H1 (cell line): ENCODE data around the gene ZNF599. TPM values are rescaled to one million over a fixed set of nuclear protein-coding genes. Genes with fewer than 3 reads are reported as not detected.
"Not testable (repeated sequence)": the region's sequence is repeated elsewhere in the genome, so short reads cannot be mapped to it uniquely, and the experiment has no call there.

Source experiments
- CTCF ChIA-PET: fragments of 300-600 bp; sonication (Branson Sonifier 250); formaldehyde crosslinking; loops from one replicate; lab custom pipeline; 2021; ENCODE audit not compliant: partially characterized antibody; lab: Charles Lee
- POLR2A ChIA-PET: fragments of 300-600 bp; sonication (Branson Sonifier 250); formaldehyde crosslinking; loops from one replicate; lab custom pipeline; 2021; ENCODE audit warnings: inconsistent platforms; ENCODE audit not compliant: partially characterized antibody; lab: Charles Lee
- DNase-seq, 2 experiments: peaks; one replicate each; pipeline versions ENCODE4 v3.0.0 to v3.0.0-alpha.2; 2010 to 2022; ENCODE audit warnings: low spot score in 2 of 2, low read depth in 1 of 2, mixed read lengths in 1 of 2
- FAIRE-seq: peaks from 2 replicates; lab custom pipeline; 2011; peaks lifted over from hg19 to GRCh38; lab: Jason Lieb, UNC
- H2AFZ ChIP-seq: 2 replicates; pipeline ENCODE4 v1.8.1; 2012; ENCODE audit warnings: low read length, inconsistent platforms
- H2AK5ac ChIP-seq: 2 replicates; pipeline ENCODE4 v1.6.1; 2013; ENCODE audit warnings: low read depth, low read length
- H2BK120ac ChIP-seq: replicated peaks from 2 replicates; pipeline ENCODE3; 2013; ENCODE audit warnings: low read depth, low read length, inconsistent platforms
- H2BK12ac ChIP-seq: 2 replicates; pipeline ENCODE4 v1.6.1; 2013; ENCODE audit warnings: low read depth, low read length
- H2BK15ac ChIP-seq: 2 replicates; pipeline ENCODE4 v1.6.1; 2013; ENCODE audit warnings: low read length
- H2BK20ac ChIP-seq: 2 replicates; pipeline ENCODE4 v1.6.1; 2013; ENCODE audit warnings: low read length
- H2BK5ac ChIP-seq: 2 replicates; pipeline ENCODE4 v1.6.1; 2013; ENCODE audit warnings: low read depth, low read length
- H3K14ac ChIP-seq: 2 replicates; pipeline ENCODE4 v1.6.1; 2013; ENCODE audit warnings: inconsistent platforms; ENCODE audit not compliant: insufficient read length
- H3K18ac ChIP-seq: 2 replicates; pipeline ENCODE4 v1.6.1; 2013; ENCODE audit warnings: low read length; ENCODE audit errors: extremely low read depth
- H3K23ac ChIP-seq: 2 replicates; pipeline ENCODE4 v1.6.1; 2013; ENCODE audit warnings: inconsistent platforms; ENCODE audit not compliant: insufficient read length
- H3K23me2 ChIP-seq: 2 replicates; pipeline ENCODE4 v1.6.1; 2013; ENCODE audit warnings: low read depth, low read length
- H3K27ac ChIP-seq: 2 replicates; pipeline ENCODE4 v1.6.1; 2011; ENCODE audit warnings: low read depth, low read length, inconsistent platforms
- H3K27me3 ChIP-seq, 4 experiments: replicated peaks in 1 of 4; 1 replicate in 1 of 4; 2 replicates in 3 of 4; pipeline versions ENCODE4 v1.6.1 to v1.8.1; 2011 to 2013; ENCODE audit warnings: low read length in 3 of 4, mild to moderate bottlenecking in 3 of 4, inconsistent platforms in 2 of 4, mixed read lengths in 2 of 4, moderate library complexity in 1 of 4; ENCODE audit not compliant: control insufficient read depth in 3 of 4, insufficient read depth in 3 of 4; ENCODE audit errors: extremely low read depth in 1 of 4
- H3K36me3 ChIP-seq, 4 experiments: 2 replicates each; pipeline versions ENCODE4 v1.6.1 to v1.8.1; 2011 to 2013; ENCODE audit warnings: mild to moderate bottlenecking in 4 of 4, low read length in 3 of 4, moderate library complexity in 2 of 4, control low read depth in 1 of 4, inconsistent platforms in 1 of 4; ENCODE audit not compliant: insufficient read depth in 4 of 4, control insufficient read depth in 2 of 4
- H3K4ac ChIP-seq: replicated peaks from 2 replicates; pipeline ENCODE3; 2013; ENCODE audit warnings: low read length, low read depth, mixed read lengths, inconsistent platforms; ENCODE audit not compliant: insufficient read length
- H3K4me1 ChIP-seq, 4 experiments: replicated peaks in 1 of 4; 1 replicate in 1 of 4; 2 replicates in 3 of 4; pipeline versions ENCODE4 v1.6.1 to v1.8.1; 2011 to 2013; ENCODE audit warnings: low read length in 3 of 4, inconsistent platforms in 2 of 4, mixed read lengths in 1 of 4; ENCODE audit not compliant: insufficient read depth in 4 of 4, control insufficient read depth in 3 of 4
- H3K4me2 ChIP-seq, 2 experiments: 2 replicates each; pipeline versions ENCODE4 v1.6.1 to v1.8.1; 2011 to 2013; ENCODE audit warnings: low read depth in 2 of 2, low read length in 2 of 2, control low read depth in 1 of 2, inconsistent platforms in 1 of 2, mild to moderate bottlenecking in 1 of 2; ENCODE audit not compliant: insufficient read depth in 1 of 2
- H3K4me3 ChIP-seq, 4 experiments: fragments of 200-600, 300-600 bp in 1 of 4; sonication (generic), shearing (Covaris generic), sonication (Bioruptor Twin) in 1 of 4; 2 replicates each; pipeline versions ENCODE4 v1.5.1 to v1.8.1; 2011 to 2016; ENCODE audit warnings: low read length in 4 of 4, low read depth in 3 of 4, control low read depth in 2 of 4, inconsistent platforms in 2 of 4, mild to moderate bottlenecking in 2 of 4, mixed read lengths in 1 of 4, moderate library complexity in 1 of 4; ENCODE audit not compliant: insufficient read depth in 2 of 4; ENCODE audit errors: extremely low read depth in 1 of 4
- H3K56ac ChIP-seq: replicated peaks from 2 replicates; pipeline ENCODE3; 2013; ENCODE audit warnings: low read depth, mild to moderate bottlenecking, mixed read lengths, low read length, inconsistent platforms; ENCODE audit not compliant: insufficient read length
- H3K79me1 ChIP-seq: 2 replicates; pipeline ENCODE4 v1.6.1; 2013; ENCODE audit warnings: low read depth, low read length, control low read depth
- H3K79me2 ChIP-seq, 2 experiments: 2 replicates each; pipeline versions ENCODE4 v1.6.1 to v1.8.1; 2012 to 2013; ENCODE audit warnings: low read length in 2 of 2, mild to moderate bottlenecking in 2 of 2, inconsistent platforms in 1 of 2; ENCODE audit not compliant: insufficient read depth in 2 of 2, control insufficient read depth in 1 of 2
- H3K9ac ChIP-seq, 4 experiments: replicated peaks in 1 of 4; 1 replicate in 1 of 4; 2 replicates in 3 of 4; pipeline versions ENCODE4 v1.6.1 to v1.8.1; 2011 to 2013; ENCODE audit warnings: low read depth in 3 of 4, low read length in 3 of 4, control low read depth in 2 of 4, mild to moderate bottlenecking in 2 of 4, moderate library complexity in 2 of 4, inconsistent platforms in 1 of 4; ENCODE audit errors: extremely low read depth in 1 of 4
- H3K9me3 ChIP-seq, 2 experiments: 2 replicates each; pipeline versions ENCODE4 v1.6.1 to v1.8.1; 2012 to 2013; ENCODE audit warnings: mild to moderate bottlenecking in 2 of 2, moderate library complexity in 2 of 2, control low read depth in 1 of 2, inconsistent platforms in 1 of 2, low read depth in 1 of 2, low read length in 1 of 2, mixed read lengths in 1 of 2; ENCODE audit not compliant: insufficient read depth in 2 of 2
- H4K20me1 ChIP-seq, 2 experiments: replicated peaks in 1 of 2; 2 replicates each; pipeline versions ENCODE3 to v1.8.1; 2011 to 2013; ENCODE audit warnings: inconsistent platforms in 2 of 2, low read length in 2 of 2, mild to moderate bottlenecking in 1 of 2; ENCODE audit not compliant: insufficient read depth in 2 of 2, control insufficient read depth in 1 of 2
- H4K5ac ChIP-seq: 2 replicates; pipeline ENCODE4 v1.6.1; 2013; ENCODE audit warnings: low read length, low read depth, mixed read lengths, inconsistent platforms; ENCODE audit not compliant: insufficient read length
- H4K8ac ChIP-seq: 2 replicates; pipeline ENCODE4 v1.8.0; 2013; ENCODE audit warnings: mild to moderate bottlenecking, moderate library complexity, low read length, inconsistent platforms; ENCODE audit not compliant: insufficient read depth; ENCODE audit errors: extremely low read depth
- H4K91ac ChIP-seq: replicated peaks from 2 replicates; pipeline ENCODE3; 2013; ENCODE audit warnings: low read length, mixed read lengths, inconsistent platforms; ENCODE audit not compliant: insufficient read length
- WGBS, 2 experiments: shearing (Covaris generic) in 1 of 2; methylation state at CpG; one replicate each; pipeline versions ENCODE4 v1.1.6 to v1.1.7; 2013 to 2015; ENCODE audit warnings: low lambda C conversion rate in 2 of 2, mixed read lengths in 2 of 2, inconsistent platforms in 1 of 2, low coverage in 1 of 2, missing lambda C conversion rate in 1 of 2; ENCODE audit not compliant: insufficient replicate concordance in 2 of 2, insufficient coverage in 1 of 2, insufficient read length in 1 of 2; ENCODE audit errors: extremely low coverage in 1 of 2, missing lambda C conversion rate in 1 of 2; 5-methylcytosine and 5-hydroxymethylcytosine counted together
- polyA plus RNA-seq, 7 experiments: library from polyadenylated mRNA; depleted of rRNA in 3 of 7; stranded (reverse) in 5 of 7; unstranded in 2 of 7; fragments of >200 nt in 5 of 7; fragments of 200-250 nt in 2 of 7; gene quantifications; 1 replicate in 5 of 7; 2 replicates in 1 of 7; 4 replicates in 1 of 7; pipeline versions ENCODE4 v1.2.1 to v1.2.3, GENCODE V29; 2011 to 2013; ENCODE audit warnings: missing spikeins in 2 of 7, mixed read lengths in 2 of 7
- total RNA-seq: library from RNA; stranded (reverse); fragmentation: NEBNext Ultra II Directional; extraction: Animal tissue kit (Norgen Biotek cat#: 25700); gene quantifications from 2 replicates; pipeline ENCODE4 v1.2.1, GENCODE V29; 2021

Gene ZNF599
- total and polyA plus RNA-seq, 2 of the 8 experiments (the other 6 are each of a cell fraction or from before 2014, with no cell fraction given), result 4.8 to 5.4 TPM

DNA sequence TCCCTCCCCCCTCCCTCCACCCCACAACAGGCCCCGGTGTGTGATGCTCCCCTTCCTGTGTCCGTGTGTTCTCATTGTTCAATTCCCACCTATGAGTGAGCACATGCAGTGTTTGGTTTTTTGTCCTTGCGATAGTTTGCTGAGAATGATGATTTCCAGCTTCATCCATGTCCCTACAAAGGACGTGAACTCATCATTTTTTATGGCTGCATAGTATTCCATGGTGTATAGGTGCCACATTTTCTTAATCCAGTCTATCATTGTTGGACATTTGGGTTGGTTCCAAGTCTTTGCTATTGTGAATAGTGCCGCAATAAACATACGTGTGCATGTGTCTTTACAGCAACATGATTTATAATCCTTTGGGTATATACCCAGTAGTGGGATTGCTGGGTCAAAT is 23.9 kb upstream of the ZNF599 start:
- H2AK5ac ChIP-seq, H3K18ac ChIP-seq, H3K27ac ChIP-seq, H3K14ac ChIP-seq, H3K36me3 ChIP-seq, H3K79me2 ChIP-seq, H3K27me3 ChIP-seq, H3K4me3 ChIP-seq, H3K79me1 ChIP-seq, H3K4me1 ChIP-seq, H2AFZ ChIP-seq, H4K91ac ChIP-seq, H3K23ac ChIP-seq, H2BK12ac ChIP-seq, H3K4me2 ChIP-seq, H4K20me1 ChIP-seq, H2BK120ac ChIP-seq, CTCF ChIA-PET, H2BK20ac ChIP-seq, H4K5ac ChIP-seq, H3K23me2 ChIP-seq, FAIRE-seq, H3K4ac ChIP-seq, H2BK15ac ChIP-seq, H3K9ac ChIP-seq, H2BK5ac ChIP-seq, H3K56ac ChIP-seq, DNase-seq, H4K8ac ChIP-seq: not testable (repeated sequence)
- WGBS, 2 experiments, result 48% methylated on average over 2 of the region's 6 CpGs; no CpG with 5 or more reads in 1 of the 2 experiments
- POLR2A ChIA-PET, result interaction anchor here (0.6 kb wide), 1 partner anchor 437 kb away, joined by 3 read pairs; no protein-coding TSS in a partner anchor
- H3K9me3 ChIP-seq, result peaks cover 32 to 41% of the 10 kb centered on the region in 2 experiments
